OCI-LY7 (cell line): ENCODE results near the gene SORBS2. TPM values are rescaled to one million over a fixed set of nuclear protein-coding genes. Genes with fewer than 3 reads are reported as not detected.

Source experiments
- BruUV-seq: library from RNA; stranded (reverse); fragments of 400-500 nt; replicated peaks from 2 replicates; lab custom pipeline; 2021; lab: Mats Ljungman, UMichigan
- CTCF ChIA-PET: fragments of 300-600 bp; sonication (Branson Sonifier 250); formaldehyde crosslinking; loops from one replicate; lab custom pipeline; 2022; ENCODE audit warnings: antibody characterized with exemption; ENCODE audit not compliant: unreplicated experiment; lab: Charles Lee
- POLR2A ChIA-PET: fragments of 300-600 bp; sonication (Branson Sonifier 250); formaldehyde crosslinking; loops from one replicate; lab custom pipeline; 2022; ENCODE audit warnings: antibody characterized with exemption; lab: Charles Lee
- DNase-seq: peaks from one replicate; pipeline ENCODE4 v3.0.0-alpha.2; 2015; ENCODE audit warnings: low spot score
- H2AFZ ChIP-seq: fragments of 200-600 bp; sonication (generic), shearing (Covaris generic); 2 replicates; pipeline ENCODE4 v1.6.1; 2014; ENCODE audit warnings: mild to moderate bottlenecking, antibody characterized with exemption, low read length, moderate library complexity
- H3K27ac ChIP-seq: fragments of 200-600 bp; sonication (generic); 2 replicates; pipeline ENCODE4 v1.5.1; 2014; ENCODE audit warnings: mixed run types, low read depth, mild to moderate bottlenecking, moderate library complexity, low read length, inconsistent platforms; ENCODE audit not compliant: poor library complexity, severe bottlenecking
- H3K36me3 ChIP-seq: fragments of 200-600 bp; sonication (generic); 2 replicates; pipeline ENCODE4 v1.6.1; 2014; ENCODE audit warnings: mild to moderate bottlenecking, antibody characterized with exemption, low read length, moderate library complexity, mixed read lengths; ENCODE audit not compliant: insufficient read depth
- H3K4me1 ChIP-seq: fragments of 200-600 bp; sonication (generic); 2 replicates; pipeline ENCODE4 v1.5.1; 2014; ENCODE audit warnings: mild to moderate bottlenecking, low read length; ENCODE audit not compliant: insufficient read depth, poor library complexity, severe bottlenecking
- H3K4me2 ChIP-seq: fragments of 200-600 bp; sonication (generic); 2 replicates; pipeline ENCODE4 v1.6.1; 2014; ENCODE audit warnings: mild to moderate bottlenecking, low read length
- H3K4me3 ChIP-seq: fragments of 200-600 bp; sonication (generic); 2 replicates; pipeline ENCODE4 v1.5.1; 2014; ENCODE audit warnings: mild to moderate bottlenecking, low read depth, low read length; ENCODE audit not compliant: poor library complexity, severe bottlenecking
- H3K79me2 ChIP-seq: fragments of 200-600 bp; sonication (generic); 2 replicates; pipeline ENCODE4 v1.6.1; 2016; ENCODE audit warnings: low read depth, mild to moderate bottlenecking, low read length, moderate library complexity, mixed read lengths; ENCODE audit not compliant: insufficient read depth
- H3K9me2 ChIP-seq: fragments of 200-600 bp; sonication (generic); 2 replicates; pipeline ENCODE4 v1.6.1; 2016; ENCODE audit warnings: mild to moderate bottlenecking, low read length, mixed read lengths; ENCODE audit not compliant: insufficient read depth
- H3K9me3 ChIP-seq: fragments of 200-600 bp; sonication (generic); 2 replicates; pipeline ENCODE4 v1.6.1; 2014; ENCODE audit warnings: mild to moderate bottlenecking, mixed run types, low read length, mixed read lengths
- H4K20me1 ChIP-seq: fragments of 200-600 bp; sonication (generic); 2 replicates; pipeline ENCODE4 v1.6.1; 2014; ENCODE audit warnings: mild to moderate bottlenecking, antibody characterized with exemption, low read length, moderate library complexity, mixed read lengths; ENCODE audit not compliant: insufficient read depth
- CTCF ChIP-seq: fragments of 200-600 bp; sonication (generic); conservative IDR thresholded peaks from 2 replicates; pipeline ENCODE4 v1.5.1; 2014; ENCODE audit warnings: mild to moderate bottlenecking, antibody characterized with exemption, low read length, moderate library complexity, mixed read lengths
- EZH2phosphoT487 ChIP-seq: fragments of 200-600 bp; sonication (generic); IDR thresholded peaks from 2 replicates; pipeline ENCODE4 v1.6.1; 2018; ENCODE audit warnings: low read depth, borderline replicate concordance, mild to moderate bottlenecking, mixed run types, antibody characterized with exemption, low read length, moderate library complexity, mixed read lengths
- intact Hi-C: fragments of 100-400 bp; cut with micrococcal nuclease; formaldehyde crosslinking; loops from one replicate; pipeline ENCODE4 v1.10.0; 2022; ENCODE audit not compliant: unreplicated experiment
- total RNA-seq, 2 experiments: library from RNA; depleted of rRNA in 1 of 2; stranded (reverse); fragments of >200 nt in 1 of 2; shearing (Covaris generic) in 1 of 2; gene quantifications; 2 replicates each; pipeline ENCODE4 v1.2.3, GENCODE V29; 2014 to 2022

Gene SORBS2
- total RNA-seq, 2 experiments from 2014 or later, result 33.2 to 43.5 TPM

- no peaks in the 10 kb centered on the region for H3K79me2 ChIP-seq
- H3K4me3 ChIP-seq, result no peak overlapping the region
- ChIA-PET POLR2A (interaction anchor here (0.5 to 2.3 kb wide), 4 partner anchors 10 to 1080 kb away, joined by 4 to 8 read pairs (median 4); partner anchors contain the start of genes CASP3 and PRIMPOL), CTCF (no interaction called here)
- no TSS peak for BruUV-seq
- no peak overlapping the region for H3K4me2 ChIP-seq
- no peaks in the 10 kb centered on the region for H3K9me2 ChIP-seq
- no peak overlapping the region for H2AFZ ChIP-seq
- H3K36me3 ChIP-seq, result no peaks in the 10 kb centered on the region
- no peaks in the 10 kb centered on the region for H4K20me1 ChIP-seq
- H3K4me1 ChIP-seq, result peaks cover 47% of the 10 kb centered on the region
- TF ChIP-seq EZH2phosphoT487 (no peak), CTCF (no peak)
- H3K9me3 ChIP-seq, result no peaks in the 10 kb centered on the region
- no peak overlapping the region for H3K27ac ChIP-seq
- no peak for DNase-seq
- intact Hi-C loops, result no loop called here
Observed at GRCh38 chr4:185729391-185729804, 82.6 kb downstream of the SORBS2 start.

- Histone ChIP-seq H3K79me2 (no peaks in the 10 kb centered on the region), H3K36me3 (no peaks in the 10 kb centered on the region), H3K9me3 (no peaks in the 10 kb centered on the region), H3K9me2 (no peaks in the 10 kb centered on the region), H2AFZ (no peak overlapping the region), H4K20me1 (no peaks in the 10 kb centered on the region), H3K4me2 (no peak overlapping the region), H3K27ac (no peak overlapping the region), H3K4me1 (peaks cover 42% of the 10 kb centered on the region), H3K4me3 (no peak overlapping the region)
- ChIA-PET CTCF (no interaction called here), POLR2A (interaction anchor here (0.5 kb wide), 1 partner anchor 1079 kb away, joined by 5 read pairs; the partner anchor contains the start of genes CASP3 and PRIMPOL)
- BruUV-seq, result no TSS peak
- DNase-seq, result no peak
- intact Hi-C loops, result no loop called here
- TF ChIP-seq CTCF (no peak), EZH2phosphoT487 (no peak)
Observed at GRCh38 chr4:185728893-185729292, 83.1 kb downstream of the SORBS2 start.

- Histone ChIP-seq H4K20me1 (no peaks in the 10 kb centered on the region), H3K4me2 (no peak overlapping the region), H3K79me2 (no peaks in the 10 kb centered on the region), H3K9me2 (no peaks in the 10 kb centered on the region), H3K4me3 (no peak overlapping the region), H2AFZ (no peak overlapping the region), H3K4me1 (peaks cover 32% of the 10 kb centered on the region), H3K9me3 (no peaks in the 10 kb centered on the region), H3K36me3 (no peaks in the 10 kb centered on the region), H3K27ac (no peak overlapping the region)
- no TSS peak for BruUV-seq
- no peak for DNase-seq
- intact Hi-C loops, result no loop called here
- TF ChIP-seq CTCF (no peak), EZH2phosphoT487 (no peak)
- ChIA-PET POLR2A (interaction anchor here (0.7 to 1.0 kb wide), 3 partner anchors 8 to 824 kb away, joined by 3 read pairs; no protein-coding TSS in a partner anchor), CTCF (no interaction called here)
Observed at GRCh38 chr4:185726931-185727330, 85.1 kb downstream of the SORBS2 start.
